SK-N-SH (cell line): Measurements from ENCODE around the gene DENND1A.

Experiments used
- ELF1 ChIP-seq: IDR thresholded peaks from 2 replicates; pipeline ENCODE4 v1.4.0; 2012
- GATA2 ChIP-seq: sonication (generic); formaldehyde crosslinking; IDR thresholded peaks from 2 replicates; pipeline ENCODE4 v1.5.0; 2020; ENCODE audit warnings: mild to moderate bottlenecking, missing genetic modification reagents
- POLR2AphosphoS5 ChIP-seq: IDR thresholded peaks from 2 replicates; pipeline ENCODE4 v1.6.1; 2012; ENCODE audit warnings: low read depth, low read length
- RFX5 ChIP-seq: IDR thresholded peaks from 2 replicates; pipeline ENCODE4 v1.6.1; 2012; ENCODE audit warnings: mild to moderate bottlenecking, improper control_type of control experiment, low read length
- SMC3 ChIP-seq: IDR thresholded peaks from 2 replicates; pipeline ENCODE4 v1.6.1; 2012; ENCODE audit warnings: low read depth, low read length, improper control_type of control experiment
- TAF1 ChIP-seq: IDR thresholded peaks from 2 replicates; pipeline ENCODE4 v1.6.1; 2012; ENCODE audit warnings: low read depth, mild to moderate bottlenecking, low read length, moderate library complexity, borderline replicate concordance
- TF ChIP-seq, protein P1 (sequence below): IDR thresholded peaks from 2 replicates; pipeline ENCODE4 v1.4.0; 2012; ENCODE audit warnings: low read depth
- TF ChIP-seq, protein P2 (sequence below): fragments of 200-600 bp; sonication (generic); IDR thresholded peaks from 2 replicates; pipeline ENCODE4 v1.6.1; 2017; ENCODE audit warnings: antibody characterized with exemption, mild to moderate bottlenecking, moderate library complexity

GRCh38 chr9:123678878-123679329 is 251.0 kb downstream of the DENND1A start:
- TF ChIP-seq TAF1 (no peak), SMC3 (no peak), GATA2 (CRISPR knock-in tag) (no peak), ELF1 (no peak), RFX5 (no peak), POLR2AphosphoS5 (no peak)
- TF ChIP-seq, protein P1, sequence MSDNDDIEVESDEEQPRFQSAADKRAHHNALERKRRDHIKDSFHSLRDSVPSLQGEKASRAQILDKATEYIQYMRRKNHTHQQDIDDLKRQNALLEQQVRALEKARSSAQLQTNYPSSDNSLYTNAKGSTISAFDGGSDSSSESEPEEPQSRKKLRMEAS: no peak
- TF ChIP-seq, protein P2, sequence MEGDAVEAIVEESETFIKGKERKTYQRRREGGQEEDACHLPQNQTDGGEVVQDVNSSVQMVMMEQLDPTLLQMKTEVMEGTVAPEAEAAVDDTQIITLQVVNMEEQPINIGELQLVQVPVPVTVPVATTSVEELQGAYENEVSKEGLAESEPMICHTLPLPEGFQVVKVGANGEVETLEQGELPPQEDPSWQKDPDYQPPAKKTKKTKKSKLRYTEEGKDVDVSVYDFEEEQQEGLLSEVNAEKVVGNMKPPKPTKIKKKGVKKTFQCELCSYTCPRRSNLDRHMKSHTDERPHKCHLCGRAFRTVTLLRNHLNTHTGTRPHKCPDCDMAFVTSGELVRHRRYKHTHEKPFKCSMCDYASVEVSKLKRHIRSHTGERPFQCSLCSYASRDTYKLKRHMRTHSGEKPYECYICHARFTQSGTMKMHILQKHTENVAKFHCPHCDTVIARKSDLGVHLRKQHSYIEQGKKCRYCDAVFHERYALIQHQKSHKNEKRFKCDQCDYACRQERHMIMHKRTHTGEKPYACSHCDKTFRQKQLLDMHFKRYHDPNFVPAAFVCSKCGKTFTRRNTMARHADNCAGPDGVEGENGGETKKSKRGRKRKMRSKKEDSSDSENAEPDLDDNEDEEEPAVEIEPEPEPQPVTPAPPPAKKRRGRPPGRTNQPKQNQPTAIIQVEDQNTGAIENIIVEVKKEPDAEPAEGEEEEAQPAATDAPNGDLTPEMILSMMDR: no peak
